MM.1S (cell line): Measurements from ENCODE around the gene LRG1.

Experiments
- DNase-seq: peaks from one replicate; pipeline ENCODE4 v3.0.0-alpha.2; 2015
- H2AFZ ChIP-seq: fragments of 300-600 bp; sonication (generic); 2 replicates; pipeline ENCODE4 v1.6.0; 2016; ENCODE audit warnings: antibody characterized with exemption, low read length
- H3F3A ChIP-seq: fragments of 300-600 bp; sonication (generic); 2 replicates; pipeline ENCODE4 v1.6.1; 2016; ENCODE audit warnings: mild to moderate bottlenecking, antibody characterized with exemption, low read length, moderate library complexity, mixed read lengths; ENCODE audit not compliant: insufficient read depth
- H3K27ac ChIP-seq: fragments of 300-600 bp; sonication (generic); 2 replicates; pipeline ENCODE4 v1.5.1; 2016; ENCODE audit warnings: mild to moderate bottlenecking, low read length
- H3K27me3 ChIP-seq: fragments of 300-600 bp; sonication (generic); replicated peaks from 2 replicates; pipeline ENCODE4 v1.6.0; 2016; ENCODE audit warnings: low read length; ENCODE audit not compliant: insufficient read depth
- H3K36me3 ChIP-seq: fragments of 300-600 bp; sonication (generic); replicated peaks from 2 replicates; pipeline ENCODE4 v1.6.1; 2016; ENCODE audit warnings: mild to moderate bottlenecking, low read length, mixed read lengths; ENCODE audit not compliant: insufficient read depth
- H3K4me1 ChIP-seq: fragments of 300-600 bp; sonication (generic); 2 replicates; pipeline ENCODE4 v1.6.1; 2016; ENCODE audit warnings: low read length, mixed read lengths
- H3K4me2 ChIP-seq: fragments of 300-600 bp; sonication (generic); 2 replicates; pipeline ENCODE4 v1.6.0; 2016; ENCODE audit warnings: low read depth, low read length
- H3K4me3 ChIP-seq: fragments of 300-600 bp; sonication (generic); 2 replicates; pipeline ENCODE4 v1.5.1; 2016; ENCODE audit warnings: low read length, mixed read lengths
- H3K79me2 ChIP-seq: fragments of 300-600 bp; sonication (generic); 2 replicates; pipeline ENCODE4 v1.6.1; 2016; ENCODE audit warnings: mixed run types, low read length, mixed read lengths
- H3K9ac ChIP-seq: fragments of 300-600 bp; sonication (generic); 2 replicates; pipeline ENCODE4 v1.6.1; 2016; ENCODE audit warnings: low read length, mixed read lengths
- H3K9me2 ChIP-seq: fragments of 300-600 bp; sonication (generic); replicated peaks from 2 replicates; pipeline ENCODE4 v1.6.1; 2016; ENCODE audit warnings: mild to moderate bottlenecking, low read length, mixed read lengths; ENCODE audit not compliant: insufficient read depth
- H3K9me3 ChIP-seq: fragments of 300-600 bp; sonication (generic); replicated peaks from 2 replicates; pipeline ENCODE4 v1.6.1; 2016; ENCODE audit warnings: mild to moderate bottlenecking, low read length, mixed read lengths; ENCODE audit not compliant: insufficient read depth
- H4K20me1 ChIP-seq: fragments of 300-600 bp; sonication (generic); 2 replicates; pipeline ENCODE4 v1.6.1; 2016; ENCODE audit warnings: mild to moderate bottlenecking, low read length, moderate library complexity, mixed read lengths; ENCODE audit not compliant: insufficient read depth
- CTCF ChIP-seq: fragments of 300-600 bp; sonication (generic); IDR thresholded peaks from 2 replicates; pipeline ENCODE4 v1.5.1; 2016; ENCODE audit warnings: antibody characterized with exemption, low read length, mixed read lengths
- EZH2 ChIP-seq: fragments of 300-600 bp; sonication (generic); optimal IDR thresholded peaks from 2 replicates; pipeline ENCODE3; 2017; ENCODE audit warnings: low read depth, mild to moderate bottlenecking, antibody characterized with exemption, low read length, mixed read lengths
- EZH2phosphoT487 ChIP-seq: fragments of 300-600 bp; sonication (generic); IDR thresholded peaks from 2 replicates; pipeline ENCODE4 v1.6.1; 2018; ENCODE audit warnings: antibody characterized with exemption, low read length

The LRG1 gene

GRCh38 chr19:4518345-4519171 is 21.3 kb downstream of the LRG1 start, which contains the start of gene PLIN4:
Gene PLIN4 (minus strand): TSS chr19:4518486. CDS start chr19:4518272, 214 bp downstream.
- no peak for TF ChIP-seq EZH2
- TF ChIP-seq EZH2phosphoT487: no peak
- TF ChIP-seq CTCF: no peak
- no peaks in the 10 kb centered on the region for H3F3A ChIP-seq
- no peaks in the 10 kb centered on the region for H4K20me1 ChIP-seq
- H3K79me2 ChIP-seq: no peaks in the 10 kb centered on the region
- H3K36me3 ChIP-seq: no peaks in the 10 kb centered on the region
- H3K27me3 ChIP-seq: peaks cover 87% of the 10 kb centered on the region
- no peak within 1 kb of the TSS for H3K27ac ChIP-seq
- no peak within 1 kb of the TSS for H3K4me3 ChIP-seq
- DNase-seq: no peak
- no peak within 1 kb of the TSS for H2AFZ ChIP-seq
- H3K4me1 ChIP-seq: no peaks in the 10 kb centered on the region
- H3K4me2 ChIP-seq: no peak within 1 kb of the TSS
- H3K9me2 ChIP-seq: no peaks in the 10 kb centered on the region
- no peak within 1 kb of the TSS for H3K9ac ChIP-seq
- no peaks in the 10 kb centered on the region for H3K9me3 ChIP-seq

GRCh38 chr19:4517451-4518057 is 22.3 kb downstream of the LRG1 start:
- Histone ChIP-seq H3K4me2 (no peak overlapping the region), H4K20me1 (no peaks in the 10 kb centered on the region), H3K4me1 (no peaks in the 10 kb centered on the region), H3K27me3 (peaks cover 82% of the 10 kb centered on the region), H3K9me3 (no peaks in the 10 kb centered on the region), H3K36me3 (no peaks in the 10 kb centered on the region), H3K9me2 (no peaks in the 10 kb centered on the region), H3K9ac (no peak overlapping the region), H2AFZ (no peak overlapping the region), H3K4me3 (no peak overlapping the region), H3K79me2 (no peaks in the 10 kb centered on the region), H3F3A (no peaks in the 10 kb centered on the region), H3K27ac (no peak overlapping the region)
- no peak for DNase-seq
- TF ChIP-seq CTCF: no peak
- 0 out of 2 replicates have a peak, but pooled peaks have one; percentile 41 for TF ChIP-seq EZH2phosphoT487

DNA sequence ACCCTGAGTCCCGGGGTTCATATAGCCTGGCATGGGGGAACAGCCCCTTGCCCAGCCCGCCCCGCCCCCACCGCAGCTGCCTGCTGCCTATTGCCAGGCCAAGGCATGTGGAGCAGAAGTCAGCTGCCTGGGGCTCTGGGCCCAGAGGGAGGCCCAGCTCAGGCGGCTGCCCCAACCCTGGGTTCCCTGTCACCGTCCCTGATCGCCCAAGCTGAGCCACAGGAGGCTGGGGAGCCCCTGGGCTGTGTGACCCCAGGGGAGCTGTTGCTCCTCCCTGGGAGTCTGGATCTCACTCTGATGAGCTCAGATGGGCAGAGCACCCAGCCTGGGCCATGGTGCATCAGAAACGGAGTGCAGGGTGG is 22.9 kb downstream of the LRG1 start:
- H2AFZ ChIP-seq: no peak overlapping the region

More for the DNA sequence above, 22.9 kb downstream of the LRG1 start:
- H4K20me1 ChIP-seq: no peaks in the 10 kb centered on the region
- no peak for DNase-seq
- no peak for TF ChIP-seq EZH2
- no peak for TF ChIP-seq CTCF
- TF ChIP-seq EZH2phosphoT487: no peak
- no peak overlapping the region for H3K4me3 ChIP-seq
- H3K4me1 ChIP-seq: no peaks in the 10 kb centered on the region
- H3K36me3 ChIP-seq: no peaks in the 10 kb centered on the region
- peaks cover 77% of the 10 kb centered on the region for H3K27me3 ChIP-seq
- H3K9ac ChIP-seq: no peak overlapping the region
- H3K79me2 ChIP-seq: no peaks in the 10 kb centered on the region
- no peaks in the 10 kb centered on the region for H3F3A ChIP-seq
- H3K9me3 ChIP-seq: no peaks in the 10 kb centered on the region
- no peaks in the 10 kb centered on the region for H3K9me2 ChIP-seq
- H3K4me2 ChIP-seq: no peak overlapping the region
- no peak overlapping the region for H3K27ac ChIP-seq
